K562 (cell line): ENCODE measurements around the gene ERF. TPM values are rescaled to one million over a fixed set of nuclear protein-coding genes. Genes with fewer than 3 reads are reported as not detected.
A peak's percentile ranks its signal among the peaks of the same experiment; 100 is the strongest.

Source experiments
- CAMTA2 ChIP-seq: fragments of 250-450 bp; sonication (Bioruptor Pico); conservative IDR thresholded peaks from 2 replicates; pipeline ENCODE4 v1.5.1; 2022
- ESRRB ChIP-seq: fragments of 250-450 bp; sonication (Bioruptor Pico); IDR thresholded peaks from 2 replicates; pipeline ENCODE4 v1.5.0; 2020; ENCODE audit warnings: mild to moderate bottlenecking, moderate library complexity, borderline replicate concordance
- ETS1 ChIP-seq: conservative IDR thresholded peaks from 2 replicates; pipeline ENCODE4 v1.6.1; 2011; ENCODE audit warnings: low read depth, mild to moderate bottlenecking, low read length; ENCODE audit not compliant: control insufficient read depth
- ID3 ChIP-seq, 2 experiments: fragments of 250-450 bp in 1 of 2; fragments of 450-650 bp in 1 of 2; sonication (Bioruptor Pico) in 1 of 2; IDR thresholded peaks; 2 replicates each; pipeline versions ENCODE4 v1.6.1 to v1.8.0; 2016 to 2021; ENCODE audit warnings: mild to moderate bottlenecking in 2 of 2, moderate library complexity in 2 of 2, missing compliant biosample characterization in 1 of 2, missing genetic modification characterization in 1 of 2
- MEIS2 ChIP-seq: fragments of 450-650 bp; IDR thresholded peaks from 2 replicates; pipeline ENCODE4 v1.6.1; 2014; ENCODE audit warnings: mild to moderate bottlenecking; ENCODE audit not compliant: partially characterized antibody
- NCOR1 ChIP-seq: fragments of 450-650 bp; IDR thresholded peaks from 2 replicates; pipeline ENCODE4 v1.6.1; 2016; ENCODE audit warnings: mild to moderate bottlenecking, moderate library complexity
- NR3C1 ChIP-seq: sonication (generic); formaldehyde crosslinking; IDR thresholded peaks from 2 replicates; pipeline ENCODE4 v1.8.1; 2022; ENCODE audit warnings: missing genetic modification reagents
- RNF2 ChIP-seq: sonication (generic); IDR thresholded peaks from 2 replicates; pipeline ENCODE4 v1.6.1; 2016
- SLC30A9 ChIP-seq: fragments of 250-450 bp; sonication (Bioruptor Pico); IDR thresholded peaks from 2 replicates; pipeline ENCODE4 v1.8.0; 2022; ENCODE audit warnings: mild to moderate bottlenecking, moderate library complexity
- TBL1XR1 ChIP-seq, 2 experiments: IDR thresholded peaks; 2 replicates each; pipeline ENCODE4 v1.6.1; 2012; ENCODE audit warnings: improper control_type of control experiment in 2 of 2, low read length in 2 of 2, mild to moderate bottlenecking in 1 of 2
- TCF3 ChIP-seq: sonication (generic); formaldehyde crosslinking; IDR thresholded peaks from 2 replicates; pipeline ENCODE4 v1.4.0; 2020; ENCODE audit warnings: mild to moderate bottlenecking, missing genetic modification reagents
- ZNF165 ChIP-seq: fragments of 250-450 bp; sonication (Bioruptor Pico); IDR thresholded peaks from 2 replicates; pipeline ENCODE4 v1.4.0; 2020; ENCODE audit warnings: borderline replicate concordance
- ZNF23 ChIP-seq: fragments of 250-450 bp; sonication (Bioruptor Pico); IDR thresholded peaks from 2 replicates; pipeline ENCODE4 v1.4.0; 2020; ENCODE audit warnings: mild to moderate bottlenecking
- ZNF644 ChIP-seq: fragments of 200-800 bp; sonication (Bioruptor generic); IDR thresholded peaks from 2 replicates; pipeline ENCODE4 v1.6.1; 2016; ENCODE audit warnings: low read depth, missing genetic modification characterization, missing compliant biosample characterization
- ZNF764 ChIP-seq: fragments of 250-450 bp; sonication (Bioruptor Pico); IDR thresholded peaks from 2 replicates; pipeline ENCODE4 v1.4.0; 2020; ENCODE audit warnings: low read depth, mild to moderate bottlenecking, moderate library complexity
- ZNF77 ChIP-seq: fragments of 250-450 bp; sonication (Bioruptor Pico); IDR thresholded peaks from 2 replicates; pipeline ENCODE4 v1.5.0; 2020
- ZNF79 ChIP-seq: fragments of 250-450 bp; sonication (Bioruptor Pico); IDR thresholded peaks from 2 replicates; pipeline ENCODE4 v1.4.0; 2020; ENCODE audit warnings: low read depth, mild to moderate bottlenecking, moderate library complexity
- polyA plus RNA-seq, 8 experiments: library from polyadenylated mRNA; depleted of rRNA in 4 of 8; stranded (reverse) in 5 of 8; unstranded in 3 of 8; fragments of >200 nt; fragmentation: Nextera tagmentation in 2 of 8; fragmentation: Illumina TruSeq in 1 of 8; extraction: Ambion mirVana in 2 of 8; extraction: Trizol in 1 of 8; gene quantifications; 2 replicates each; pipeline versions ENCODE4 v1.2.1 to v1.2.3, GENCODE V29; 2011 to 2014; ENCODE audit warnings: inconsistent platforms in 1 of 8, missing spikeins in 1 of 8
- total RNA-seq, 7 experiments: library from RNA; depleted of rRNA in 6 of 7; stranded (reverse); fragments of >200 nt in 6 of 7; fragmentation: Illumina TruSeq in 2 of 7; extraction: Trizol in 2 of 7; gene quantifications; 2 replicates each; pipeline versions ENCODE4 v1.2.1 to v1.2.3, GENCODE V29; 2011 to 2021; ENCODE audit warnings: low replicate concordance in 1 of 7
- TF ChIP-seq, protein P1 (sequence below): IDR thresholded peaks from 3 replicates; pipeline ENCODE4 v1.6.1; 2011; ENCODE audit warnings: borderline replicate concordance, mild to moderate bottlenecking, moderate library complexity; ENCODE audit not compliant: insufficient read length; ENCODE audit errors: extremely low read depth
- TF ChIP-seq, protein P2 (sequence below): fragments of 450-650 bp; formaldehyde crosslinking; IDR thresholded peaks from 2 replicates; pipeline ENCODE4 v1.4.0; 2020; ENCODE audit warnings: mild to moderate bottlenecking, mixed read lengths
- TF ChIP-seq, protein P3 (sequence below): fragments of 250-450 bp; sonication (Bioruptor Pico); IDR thresholded peaks from 2 replicates; pipeline ENCODE4 v1.8.0; 2021; ENCODE audit warnings: moderate library complexity, mild to moderate bottlenecking, inconsistent platforms

Gene ERF
- total and polyA plus RNA-seq, 9 of the 15 experiments (the other 6 are each of a cell fraction or from before 2014, with no cell fraction given), result 0.03 to 75.4 (median 27.0) TPM

GRCh38 chr19:42199440-42200115 is 55.4 kb downstream of the ERF start (continued):
- TF ChIP-seq, protein P1, sequence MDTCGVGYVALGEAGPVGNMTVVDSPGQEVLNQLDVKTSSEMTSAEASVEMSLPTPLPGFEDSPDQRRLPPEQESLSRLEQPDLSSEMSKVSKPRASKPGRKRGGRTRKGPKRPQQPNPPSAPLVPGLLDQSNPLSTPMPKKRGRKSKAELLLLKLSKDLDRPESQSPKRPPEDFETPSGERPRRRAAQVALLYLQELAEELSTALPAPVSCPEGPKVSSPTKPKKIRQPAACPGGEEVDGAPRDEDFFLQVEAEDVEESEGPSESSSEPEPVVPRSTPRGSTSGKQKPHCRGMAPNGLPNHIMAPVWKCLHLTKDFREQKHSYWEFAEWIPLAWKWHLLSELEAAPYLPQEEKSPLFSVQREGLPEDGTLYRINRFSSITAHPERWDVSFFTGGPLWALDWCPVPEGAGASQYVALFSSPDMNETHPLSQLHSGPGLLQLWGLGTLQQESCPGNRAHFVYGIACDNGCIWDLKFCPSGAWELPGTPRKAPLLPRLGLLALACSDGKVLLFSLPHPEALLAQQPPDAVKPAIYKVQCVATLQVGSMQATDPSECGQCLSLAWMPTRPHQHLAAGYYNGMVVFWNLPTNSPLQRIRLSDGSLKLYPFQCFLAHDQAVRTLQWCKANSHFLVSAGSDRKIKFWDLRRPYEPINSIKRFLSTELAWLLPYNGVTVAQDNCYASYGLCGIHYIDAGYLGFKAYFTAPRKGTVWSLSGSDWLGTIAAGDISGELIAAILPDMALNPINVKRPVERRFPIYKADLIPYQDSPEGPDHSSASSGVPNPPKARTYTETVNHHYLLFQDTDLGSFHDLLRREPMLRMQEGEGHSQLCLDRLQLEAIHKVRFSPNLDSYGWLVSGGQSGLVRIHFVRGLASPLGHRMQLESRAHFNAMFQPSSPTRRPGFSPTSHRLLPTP, result no peak
- TF ChIP-seq ZNF165 (CRISPR knock-in tag) (no peak), NCOR1 (no peak; the same call in none of the 2 replicates), ESRRB (CRISPR knock-in tag) (no peak), ZNF77 (CRISPR knock-in tag) (no peak), ZNF23 (CRISPR knock-in tag) (no peak), CAMTA2 (no peak), TCF3 (peak; percentile 42; the same call in 1 of the 2 replicates), ZNF764 (CRISPR knock-in tag) (no peak), RNF2 (no peak), NR3C1 (no peak), SLC30A9 (CRISPR knock-in tag) (no peak), ZNF79 (CRISPR knock-in tag) (no peak), ETS1 (peak; percentile 79), TBL1XR1 (IDR thresholded peaks at IDR 0.05; ENCODE audit: low read length in 2 of 2) (no peak), MEIS2 (no peak), ID3 (CRISPR knock-in tag; IDR thresholded peaks at IDR 0.05) (no peak), ID3 (tag; IDR thresholded peaks at IDR 0.05) (no peak), ZNF644 (tag) (no peak)
- TF ChIP-seq, protein P2, sequence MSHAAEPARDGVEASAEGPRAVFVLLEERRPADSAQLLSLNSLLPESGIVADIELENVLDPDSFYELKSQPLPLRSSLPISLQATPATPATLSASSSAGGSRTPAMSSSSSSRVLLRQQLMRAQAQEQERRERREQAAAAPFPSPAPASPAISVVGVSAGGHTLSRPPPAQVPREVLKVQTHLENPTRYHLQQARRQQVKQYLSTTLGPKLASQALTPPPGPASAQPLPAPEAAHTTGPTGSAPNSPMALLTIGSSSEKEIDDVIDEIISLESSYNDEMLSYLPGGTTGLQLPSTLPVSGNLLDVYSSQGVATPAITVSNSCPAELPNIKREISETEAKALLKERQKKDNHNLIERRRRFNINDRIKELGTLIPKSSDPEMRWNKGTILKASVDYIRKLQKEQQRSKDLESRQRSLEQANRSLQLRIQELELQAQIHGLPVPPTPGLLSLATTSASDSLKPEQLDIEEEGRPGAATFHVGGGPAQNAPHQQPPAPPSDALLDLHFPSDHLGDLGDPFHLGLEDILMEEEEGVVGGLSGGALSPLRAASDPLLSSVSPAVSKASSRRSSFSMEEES (CRISPR knock-in tag), result no peak
- TF ChIP-seq, protein P3, sequence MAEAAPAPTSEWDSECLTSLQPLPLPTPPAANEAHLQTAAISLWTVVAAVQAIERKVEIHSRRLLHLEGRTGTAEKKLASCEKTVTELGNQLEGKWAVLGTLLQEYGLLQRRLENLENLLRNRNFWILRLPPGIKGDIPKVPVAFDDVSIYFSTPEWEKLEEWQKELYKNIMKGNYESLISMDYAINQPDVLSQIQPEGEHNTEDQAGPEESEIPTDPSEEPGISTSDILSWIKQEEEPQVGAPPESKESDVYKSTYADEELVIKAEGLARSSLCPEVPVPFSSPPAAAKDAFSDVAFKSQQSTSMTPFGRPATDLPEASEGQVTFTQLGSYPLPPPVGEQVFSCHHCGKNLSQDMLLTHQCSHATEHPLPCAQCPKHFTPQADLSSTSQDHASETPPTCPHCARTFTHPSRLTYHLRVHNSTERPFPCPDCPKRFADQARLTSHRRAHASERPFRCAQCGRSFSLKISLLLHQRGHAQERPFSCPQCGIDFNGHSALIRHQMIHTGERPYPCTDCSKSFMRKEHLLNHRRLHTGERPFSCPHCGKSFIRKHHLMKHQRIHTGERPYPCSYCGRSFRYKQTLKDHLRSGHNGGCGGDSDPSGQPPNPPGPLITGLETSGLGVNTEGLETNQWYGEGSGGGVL (CRISPR knock-in tag), result no peak
